Neural crest cell (in vitro differentiated cells): ENCODE data around the gene DNASE1L2. TPM values are rescaled to one million over a fixed set of nuclear protein-coding genes. Genes with fewer than 3 reads are reported as not detected.
"Not testable (repeated sequence)": the region's sequence is repeated elsewhere in the genome, so short reads cannot be mapped to it uniquely, and the experiment has no call there.

Experiments used
- DNase-seq: peaks from one replicate; pipeline ENCODE4 v3.0.0; 2021; ENCODE audit warnings: low read depth, mixed read lengths, low spot score
- H3K27ac Mint-ChIP-seq: one replicate; pipeline ENCODE4 v1.8.0; 2021; ENCODE audit warnings: mild to moderate bottlenecking, mixed read lengths; ENCODE audit not compliant: unreplicated experiment
- H3K27me3 Mint-ChIP-seq: 2 replicates; pipeline ENCODE4 v1.8.0; 2021; ENCODE audit warnings: low read depth, mild to moderate bottlenecking, mixed read lengths
- H3K36me3 Mint-ChIP-seq: 2 replicates; pipeline ENCODE4 v1.8.0; 2021; ENCODE audit warnings: low read depth, mild to moderate bottlenecking, mixed read lengths
- H3K4me1 Mint-ChIP-seq: 2 replicates; pipeline ENCODE4 v1.8.0; 2021; ENCODE audit warnings: mixed read lengths
- H3K4me3 Mint-ChIP-seq: one replicate; pipeline ENCODE4 v1.8.0; 2021; ENCODE audit warnings: mild to moderate bottlenecking, mixed read lengths
- H3K9me3 Mint-ChIP-seq: 2 replicates; pipeline ENCODE4 v1.8.0; 2021; ENCODE audit warnings: mixed read lengths
- total RNA-seq: library from RNA; stranded (reverse); gene quantifications from 2 replicates; pipeline ENCODE4 v1.2.1, GENCODE V29; 2021
- TF ChIP-seq, protein P1 (sequence below): fragments of 200-600 bp; sonication (generic); conservative IDR thresholded peaks from 2 replicates; pipeline ENCODE4 v1.5.0; 2021; ENCODE audit warnings: antibody characterized with exemption, mild to moderate bottlenecking

The DNASE1L2 gene
- total RNA-seq, 1 donor from 2014 or later, result 1.6 TPM

DNA sequence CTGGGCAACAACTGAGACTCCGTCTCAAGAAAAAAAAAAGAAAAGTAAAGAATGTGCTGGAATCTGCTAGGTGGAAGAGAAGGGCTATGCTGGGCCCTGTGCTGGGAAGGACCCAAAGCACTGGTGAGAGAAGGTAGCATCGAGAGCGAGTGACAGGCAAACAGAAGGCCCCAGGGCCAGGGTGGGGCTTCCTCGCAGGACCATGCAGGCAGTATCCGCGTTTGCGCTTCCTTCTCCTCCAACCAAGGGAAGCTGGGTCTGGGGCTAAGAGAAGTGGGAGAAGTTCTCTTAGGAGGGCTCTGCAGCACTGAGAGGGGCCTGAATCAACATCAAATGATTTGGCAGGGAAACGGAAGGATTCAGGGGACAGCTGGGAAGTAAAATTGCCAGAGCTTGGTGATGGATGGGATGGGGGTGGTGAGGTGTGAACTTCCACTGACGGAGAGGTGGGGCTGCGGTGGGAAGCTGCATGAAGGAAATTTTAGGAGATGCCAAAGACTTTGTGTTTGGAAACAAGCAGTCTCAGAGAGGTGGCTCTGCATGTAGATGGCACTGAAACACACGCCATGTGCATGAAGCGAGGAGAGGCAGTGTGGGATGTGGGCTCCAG, 20.4 kb downstream of the DNASE1L2 start:
- Mint-ChIP-seq H3K4me1 (peaks cover 4% of the 10 kb centered on the region), H3K9me3 (no peaks in the 10 kb centered on the region), H3K4me3 (peak overlapping the region; percentile 51), H3K27ac (no peak overlapping the region), H3K27me3 (no peaks in the 10 kb centered on the region), H3K36me3 (peaks cover 24% of the 10 kb centered on the region)
- no peak for DNase-seq
- TF ChIP-seq, protein P1, sequence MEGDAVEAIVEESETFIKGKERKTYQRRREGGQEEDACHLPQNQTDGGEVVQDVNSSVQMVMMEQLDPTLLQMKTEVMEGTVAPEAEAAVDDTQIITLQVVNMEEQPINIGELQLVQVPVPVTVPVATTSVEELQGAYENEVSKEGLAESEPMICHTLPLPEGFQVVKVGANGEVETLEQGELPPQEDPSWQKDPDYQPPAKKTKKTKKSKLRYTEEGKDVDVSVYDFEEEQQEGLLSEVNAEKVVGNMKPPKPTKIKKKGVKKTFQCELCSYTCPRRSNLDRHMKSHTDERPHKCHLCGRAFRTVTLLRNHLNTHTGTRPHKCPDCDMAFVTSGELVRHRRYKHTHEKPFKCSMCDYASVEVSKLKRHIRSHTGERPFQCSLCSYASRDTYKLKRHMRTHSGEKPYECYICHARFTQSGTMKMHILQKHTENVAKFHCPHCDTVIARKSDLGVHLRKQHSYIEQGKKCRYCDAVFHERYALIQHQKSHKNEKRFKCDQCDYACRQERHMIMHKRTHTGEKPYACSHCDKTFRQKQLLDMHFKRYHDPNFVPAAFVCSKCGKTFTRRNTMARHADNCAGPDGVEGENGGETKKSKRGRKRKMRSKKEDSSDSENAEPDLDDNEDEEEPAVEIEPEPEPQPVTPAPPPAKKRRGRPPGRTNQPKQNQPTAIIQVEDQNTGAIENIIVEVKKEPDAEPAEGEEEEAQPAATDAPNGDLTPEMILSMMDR, result no peak

DNA sequence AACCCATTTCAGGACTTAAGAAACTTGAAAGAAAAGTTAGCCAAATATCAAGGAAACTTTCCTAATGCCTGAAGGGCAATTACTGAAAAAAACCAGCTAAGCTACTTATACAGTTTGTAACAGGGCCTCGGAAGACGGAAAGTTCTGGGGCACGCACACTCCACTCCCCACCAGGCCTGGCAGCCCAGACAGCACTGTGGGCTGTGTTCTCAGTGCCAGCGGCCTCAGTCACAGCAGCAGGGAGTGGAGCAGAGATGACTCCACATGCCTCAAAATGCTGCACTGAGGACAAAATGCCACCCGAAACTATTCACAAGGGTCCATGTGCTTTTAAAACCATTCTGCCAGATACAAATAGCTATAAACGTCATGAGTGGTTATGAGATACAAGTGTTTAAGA, 21.5 kb downstream of the DNASE1L2 start:
- TF ChIP-seq, protein P1, result no peak
- no peaks in the 10 kb centered on the region for H3K27me3 Mint-ChIP-seq
- no peak for DNase-seq
- H3K4me3 Mint-ChIP-seq, result peak overlapping the region; percentile 18
- peaks cover 33% of the 10 kb centered on the region for H3K36me3 Mint-ChIP-seq
- peak overlapping the region; percentile 12 for H3K27ac Mint-ChIP-seq
- no peaks in the 10 kb centered on the region for H3K4me1 Mint-ChIP-seq
- no peaks in the 10 kb centered on the region for H3K9me3 Mint-ChIP-seq

DNA sequence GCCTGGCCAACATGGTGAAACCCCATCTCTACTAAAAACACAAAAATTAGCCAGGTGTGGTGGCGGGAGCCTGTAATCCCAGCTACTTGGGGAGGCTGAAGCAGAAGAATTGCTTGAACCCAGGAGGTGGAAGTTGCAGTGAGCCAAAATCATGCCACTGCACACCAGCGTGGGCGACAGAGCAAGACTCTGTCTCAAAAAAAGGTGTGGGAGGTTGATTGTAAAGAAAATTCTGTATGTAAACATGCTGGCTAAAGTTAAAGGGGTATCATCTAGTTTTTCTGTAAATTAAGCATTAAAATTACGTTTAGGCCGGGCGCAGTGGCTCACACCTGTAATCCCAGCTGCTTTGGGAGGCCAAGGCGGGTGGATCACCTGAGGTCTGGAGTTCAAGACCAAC, 22.3 kb downstream of the DNASE1L2 start:
- H3K27ac Mint-ChIP-seq, H3K4me1 Mint-ChIP-seq, H3K27me3 Mint-ChIP-seq, H3K9me3 Mint-ChIP-seq, DNase-seq: not testable (repeated sequence)
- peak overlapping the region; percentile 23 for H3K4me3 Mint-ChIP-seq
- H3K36me3 Mint-ChIP-seq, result peaks cover 27% of the 10 kb centered on the region

DNA sequence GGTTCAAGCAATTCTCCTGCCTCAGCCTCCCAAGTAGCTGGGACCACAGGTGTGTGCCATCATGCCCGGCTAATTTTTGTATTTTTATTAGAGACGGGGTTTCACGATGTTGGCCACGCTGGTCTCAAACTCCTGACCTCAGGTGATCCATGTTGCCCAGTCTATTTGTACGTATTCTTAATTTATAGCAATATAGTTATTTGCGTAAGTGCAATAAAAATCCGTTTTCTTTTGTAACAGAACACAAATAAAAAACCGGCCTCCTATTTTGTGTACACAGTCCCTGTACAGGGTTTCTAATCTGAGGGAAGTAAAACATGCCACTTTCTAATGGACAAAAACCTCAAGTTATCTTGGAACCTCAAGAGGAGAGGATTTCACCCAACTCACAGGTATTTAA, 24.0 kb downstream of the DNASE1L2 start:
- Mint-ChIP-seq H3K4me3 (no peak overlapping the region), H3K27me3 (no peaks in the 10 kb centered on the region), H3K36me3 (peaks cover 32% of the 10 kb centered on the region), H3K4me1 (peaks cover 9% of the 10 kb centered on the region), H3K27ac (no peak overlapping the region), H3K9me3 (no peaks in the 10 kb centered on the region)
- TF ChIP-seq, protein P1, result no peak
- DNase-seq, result no peak

DNA sequence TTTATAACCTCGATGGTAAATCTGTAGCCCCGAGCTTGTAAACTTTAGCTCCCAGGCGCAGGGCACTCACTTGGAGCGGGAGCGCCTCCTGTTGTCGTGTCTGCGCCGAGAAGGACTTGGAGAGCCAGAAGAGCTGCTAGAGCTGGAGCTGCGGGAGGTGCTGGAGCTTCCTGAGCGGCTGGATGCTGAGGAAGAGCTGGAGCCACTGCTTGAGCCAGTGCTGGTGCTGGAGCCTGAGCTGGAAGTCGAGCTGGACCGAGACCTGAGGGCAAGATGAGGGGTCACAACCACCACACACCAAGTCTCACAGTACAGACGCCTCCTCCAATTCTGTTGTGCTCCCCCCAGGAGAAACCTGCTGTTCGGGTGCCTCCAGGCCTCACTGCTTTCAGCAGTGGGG, 26.8 kb downstream of the DNASE1L2 start:
- not testable (repeated sequence) for H3K27ac Mint-ChIP-seq, DNase-seq, H3K27me3 Mint-ChIP-seq, H3K9me3 Mint-ChIP-seq
- H3K4me1 Mint-ChIP-seq, result peaks cover 24% of the 10 kb centered on the region
- peaks cover 20% of the 10 kb centered on the region for H3K36me3 Mint-ChIP-seq
- H3K4me3 Mint-ChIP-seq, result peak overlapping the region; percentile 47

DNA sequence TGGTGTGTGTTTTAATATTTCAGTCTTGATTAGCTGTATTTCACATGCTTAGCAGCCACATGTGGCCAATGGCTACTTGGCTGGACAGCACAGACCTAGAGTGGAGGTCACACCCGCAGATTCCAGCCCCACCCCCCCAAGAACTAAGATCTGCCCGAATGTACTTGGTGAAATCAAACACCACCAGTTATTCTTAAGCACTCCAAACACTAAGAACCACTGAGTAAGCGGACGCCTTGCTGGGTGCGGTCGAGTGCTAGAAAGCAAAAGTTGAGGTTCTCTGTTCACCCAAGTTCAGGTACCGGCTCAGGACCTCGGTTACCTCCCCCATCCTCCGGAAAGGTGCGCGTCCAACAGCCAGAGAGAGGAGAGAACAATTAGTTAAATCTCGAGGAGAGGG, 30.6 kb downstream of the DNASE1L2 start:
- H3K9me3 Mint-ChIP-seq, H3K27me3 Mint-ChIP-seq, DNase-seq: not testable (repeated sequence)
- H3K4me3 Mint-ChIP-seq, result peak overlapping the region; percentile 93
- peaks cover 32% of the 10 kb centered on the region for H3K4me1 Mint-ChIP-seq
- H3K27ac Mint-ChIP-seq, result peak overlapping the region; percentile 89
- H3K36me3 Mint-ChIP-seq, result peaks cover 15% of the 10 kb centered on the region

DNA sequence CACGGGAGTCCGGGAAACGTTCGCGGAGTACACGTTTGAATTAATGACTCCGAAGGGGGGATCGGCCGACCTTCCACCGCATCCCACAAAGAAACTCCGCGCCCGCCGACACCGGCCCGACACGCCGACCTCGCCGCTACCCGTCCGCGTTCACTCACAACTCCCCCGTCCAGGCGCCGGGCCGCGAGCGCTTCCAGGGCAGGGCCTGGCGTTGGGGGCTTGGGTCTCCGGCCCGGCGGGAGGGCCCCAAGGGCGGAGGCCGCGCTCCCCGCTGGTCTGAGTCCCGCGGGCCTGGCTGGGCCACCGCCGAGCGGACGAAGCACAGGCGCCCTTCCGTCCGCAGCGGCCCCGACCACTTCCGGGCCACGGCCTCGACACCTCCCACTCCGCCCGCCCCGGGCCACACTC, 31.3 kb downstream of the DNASE1L2 start:
- Mint-ChIP-seq H3K27ac (peak overlapping the region; percentile 100), H3K4me1 (peaks cover 32% of the 10 kb centered on the region), H3K4me3 (peak overlapping the region; percentile 98)
- H3K36me3 Mint-ChIP-seq, DNase-seq, H3K9me3 Mint-ChIP-seq, H3K27me3 Mint-ChIP-seq: not testable (repeated sequence)
